Stimulated activated CD4-positive, alpha-beta T cell treated with anti-CD3 and anti-CD28 coated beads, TNF-alpha, amount 100 ng/mL, for 1 hour (primary cell): Measurements from ENCODE around the gene HEPN1.

Experiments
- DNase-seq, 3 donors: peaks; one replicate each; pipeline ENCODE4 v3.0.0-alpha.2; 2020; ENCODE audit warnings: low read depth in 3 of 3, low spot score in 1 of 3

HEPN1 gene

DNA sequence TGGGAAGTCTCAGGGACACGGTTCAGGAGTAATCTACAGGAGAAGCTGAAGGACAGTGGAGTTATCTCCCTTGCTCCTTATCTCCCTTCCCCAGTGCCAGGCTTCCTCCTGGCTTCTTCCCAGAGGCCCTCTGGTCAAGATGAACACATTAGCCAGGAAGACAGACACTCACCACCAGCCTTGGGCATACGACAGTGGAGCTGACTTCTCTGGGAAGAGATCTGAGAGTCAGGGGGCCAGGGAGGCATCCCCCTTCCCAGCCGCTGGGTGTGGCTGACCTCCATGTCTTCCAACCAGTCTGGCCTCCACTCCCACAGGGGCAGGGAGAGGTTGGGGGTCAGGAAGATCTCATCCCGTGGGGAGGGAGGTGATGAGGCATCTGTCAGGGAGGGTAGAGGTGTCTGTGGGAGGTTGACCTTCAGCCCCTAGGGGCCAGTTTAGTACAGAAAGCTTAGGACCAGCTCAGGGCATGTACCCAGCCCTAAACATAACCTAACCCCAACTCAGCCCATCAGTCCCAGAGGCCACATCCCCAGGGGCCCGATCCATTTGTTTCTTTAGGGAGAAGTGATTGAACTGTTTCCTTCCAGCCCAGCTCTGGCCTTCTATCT, 34.1 kb upstream of the HEPN1 start:
- no peak for DNase-seq

DNA sequence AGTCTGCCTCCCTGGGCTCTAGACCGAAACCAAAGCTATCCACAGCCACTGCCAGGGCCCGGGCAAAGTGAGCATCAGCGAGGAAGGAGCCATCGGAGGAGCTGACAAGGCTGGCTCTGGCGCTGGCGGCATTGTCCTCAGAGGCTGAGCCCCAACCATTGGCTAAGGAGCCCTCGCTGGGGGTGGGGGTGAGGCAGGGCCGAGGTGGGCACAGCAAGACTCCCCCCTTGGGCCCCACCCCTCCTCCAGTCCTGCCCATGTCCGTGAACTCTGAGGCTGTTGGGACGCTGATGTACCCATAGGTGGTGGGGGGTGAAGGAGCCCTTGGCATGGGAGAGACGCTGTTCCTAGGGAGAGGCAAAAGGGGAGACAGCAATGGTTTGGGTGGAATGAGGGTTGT, 32.6 kb upstream of the HEPN1 start:
- DNase-seq = no peak

DNA sequence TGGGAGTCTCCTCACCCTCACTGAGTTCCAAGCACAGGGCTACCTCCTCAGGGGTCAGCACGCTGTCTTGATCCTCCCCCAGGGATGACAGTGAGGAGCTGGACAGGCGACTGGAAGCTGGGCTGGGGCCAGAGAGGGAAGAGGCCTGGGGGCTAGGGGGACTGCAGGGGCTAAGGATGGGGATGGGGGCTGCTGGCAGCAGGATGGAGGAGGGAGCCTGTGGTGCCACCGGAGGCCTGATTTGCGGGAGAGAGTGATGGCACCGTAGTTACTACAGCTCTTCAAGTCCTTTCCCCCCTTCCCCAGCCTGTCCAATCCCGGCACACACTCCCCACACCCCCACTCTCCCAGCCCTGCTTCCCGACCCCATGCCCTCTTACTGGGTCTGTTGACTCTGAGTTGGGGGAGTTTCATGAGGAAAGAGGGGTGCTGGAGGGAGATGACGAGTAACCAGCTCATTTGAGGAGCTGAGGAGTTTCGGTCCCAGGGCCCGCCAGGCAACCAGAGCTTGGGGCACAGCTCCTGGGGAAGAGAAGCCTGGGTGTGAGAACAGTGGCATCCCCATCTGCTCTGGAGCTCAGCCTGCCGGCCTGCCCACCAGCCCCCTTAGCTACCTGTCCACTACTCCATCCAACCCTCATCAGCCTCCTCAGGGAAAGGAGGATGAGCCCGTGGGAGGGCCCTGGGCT, 31.9 kb upstream of the HEPN1 start:
- DNase-seq = no peak

DNA sequence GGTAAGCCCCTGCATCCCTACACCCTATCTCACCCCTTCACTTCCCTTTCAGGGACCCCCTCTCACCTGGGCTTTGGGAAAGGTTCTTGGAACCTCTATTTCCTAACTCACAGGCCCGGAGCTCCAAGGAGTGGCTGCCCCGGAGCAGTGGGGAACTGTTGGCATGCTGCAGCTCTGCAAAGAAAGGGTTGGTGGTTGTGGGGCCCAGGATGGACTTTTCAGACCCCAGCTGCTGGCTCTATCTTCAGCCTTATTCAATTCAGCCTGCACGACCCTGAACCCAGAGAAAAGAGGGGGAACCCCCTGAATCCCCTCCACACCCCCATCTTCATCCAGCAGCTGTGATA, 31.4 kb upstream of the HEPN1 start:
- no peak for DNase-seq

DNA sequence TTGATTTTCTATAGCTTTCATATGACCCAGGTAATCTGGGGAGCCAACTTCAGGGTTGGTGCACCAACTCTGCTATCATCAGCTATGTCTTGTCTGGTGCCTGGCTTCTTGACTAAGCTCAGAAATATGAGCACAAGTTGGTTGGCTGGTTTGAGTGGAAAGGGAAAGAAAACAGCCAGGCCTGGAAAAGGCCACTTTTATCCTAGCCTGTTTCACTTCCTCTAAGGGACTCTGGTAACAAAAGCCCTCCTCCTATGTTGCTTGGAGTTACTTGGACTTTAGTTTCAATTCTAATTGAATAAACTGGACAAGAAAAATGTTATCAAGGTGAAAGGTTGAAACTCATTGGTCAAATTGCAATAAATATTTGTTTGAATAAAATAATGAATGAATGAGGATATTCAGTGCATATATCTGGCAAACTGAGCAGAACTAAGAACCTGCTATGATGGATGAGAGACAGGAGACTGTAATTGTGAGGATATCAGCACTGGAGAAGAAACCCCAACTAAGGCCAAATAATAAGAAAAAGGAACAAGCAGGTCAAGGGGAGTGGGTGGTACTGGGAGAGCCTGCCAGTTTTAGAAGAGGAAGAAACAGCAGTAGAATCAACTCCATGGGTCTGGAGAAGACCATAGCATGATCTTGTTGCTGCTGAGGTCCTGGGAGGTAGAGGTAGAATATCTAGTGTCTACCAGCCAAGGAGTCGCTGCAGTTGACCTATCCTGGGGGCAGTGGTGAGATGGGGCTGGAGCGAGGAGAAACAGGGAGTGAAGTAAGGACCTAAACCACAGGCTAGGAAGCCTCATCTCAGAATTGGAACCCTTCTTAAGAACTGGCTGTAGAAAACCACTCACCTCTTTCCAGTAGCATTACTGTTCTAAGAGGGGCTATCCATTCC, 29.6 kb upstream of the HEPN1 start:
- no peak for DNase-seq

DNA sequence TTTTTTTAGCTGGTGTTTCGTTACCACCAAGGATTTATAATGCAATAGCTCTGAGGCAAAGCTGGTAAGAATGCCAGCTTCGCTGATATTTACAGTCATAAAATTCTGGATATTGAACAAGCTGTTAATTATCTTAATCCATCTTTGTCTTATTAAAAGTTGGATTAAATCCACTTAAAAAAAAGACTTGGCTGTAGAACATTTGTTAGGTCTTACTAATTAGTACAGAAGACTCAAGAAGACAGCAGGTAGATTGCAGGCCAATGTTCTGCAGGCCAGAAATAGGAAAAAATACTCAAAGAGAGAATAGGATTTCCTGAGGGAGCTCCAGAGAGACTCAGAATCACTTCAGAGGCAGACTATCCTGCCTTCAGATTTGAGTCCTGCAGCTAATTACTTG, 28.9 kb upstream of the HEPN1 start:
- DNase-seq = no peak

DNA sequence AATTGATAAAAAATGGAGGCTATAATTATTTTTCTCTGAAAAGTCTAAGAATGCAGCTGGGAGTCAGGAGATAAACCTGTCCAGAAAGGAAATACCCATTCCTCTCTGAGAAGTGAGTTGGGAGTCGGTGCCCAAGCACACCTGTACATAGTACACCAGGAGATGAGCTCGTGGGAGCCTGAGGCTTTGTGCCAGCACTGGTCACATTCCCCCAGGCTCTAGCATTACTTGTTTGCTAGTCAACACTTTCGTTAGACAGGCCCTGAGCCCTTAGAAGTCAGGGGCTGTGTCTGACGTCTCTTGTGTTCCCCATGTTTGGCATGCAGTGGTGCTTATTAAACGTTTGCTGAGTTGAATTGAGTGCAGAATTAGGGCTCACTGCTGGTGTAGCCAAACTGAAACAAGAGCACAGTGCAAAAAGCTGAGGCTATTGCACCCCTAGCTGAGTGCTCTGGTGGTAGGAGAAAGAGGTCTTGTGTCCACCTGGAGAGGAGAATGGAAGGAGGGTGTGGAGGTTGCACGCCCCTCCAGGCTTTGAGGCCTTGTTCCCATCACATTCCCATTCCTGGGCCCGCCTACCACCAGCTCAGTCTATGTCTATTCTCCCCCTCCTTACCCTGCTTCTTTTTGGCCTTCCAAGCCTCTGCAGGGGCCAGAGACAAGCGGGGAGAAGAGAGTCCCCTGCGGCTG, 28.2 kb upstream of the HEPN1 start:
- no peak for DNase-seq

DNA sequence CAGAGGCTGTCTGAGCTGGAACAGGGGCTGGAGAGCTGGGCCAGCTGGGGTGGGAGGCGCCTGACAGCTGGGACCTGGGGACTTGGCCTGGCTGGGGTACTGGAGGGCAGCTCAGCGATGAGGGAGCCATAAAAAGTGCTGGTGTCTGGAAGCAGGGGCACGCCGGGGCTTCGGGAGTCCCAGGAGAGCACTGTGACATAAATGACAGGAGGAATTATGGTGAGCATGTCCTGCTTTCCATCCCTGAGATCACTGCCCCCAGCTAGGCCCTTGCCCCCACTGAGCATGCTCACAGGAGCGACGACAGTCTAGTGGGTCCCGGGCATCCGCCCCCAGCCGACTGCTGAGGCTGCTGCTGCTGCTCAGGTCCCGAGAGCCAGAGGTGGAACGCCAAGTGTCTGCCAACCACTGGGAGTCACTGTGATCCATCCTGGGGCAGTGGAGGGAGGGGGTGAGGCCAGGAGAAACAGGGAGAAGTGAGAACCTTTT, 27.6 kb upstream of the HEPN1 start:
- DNase-seq = no peak

DNA sequence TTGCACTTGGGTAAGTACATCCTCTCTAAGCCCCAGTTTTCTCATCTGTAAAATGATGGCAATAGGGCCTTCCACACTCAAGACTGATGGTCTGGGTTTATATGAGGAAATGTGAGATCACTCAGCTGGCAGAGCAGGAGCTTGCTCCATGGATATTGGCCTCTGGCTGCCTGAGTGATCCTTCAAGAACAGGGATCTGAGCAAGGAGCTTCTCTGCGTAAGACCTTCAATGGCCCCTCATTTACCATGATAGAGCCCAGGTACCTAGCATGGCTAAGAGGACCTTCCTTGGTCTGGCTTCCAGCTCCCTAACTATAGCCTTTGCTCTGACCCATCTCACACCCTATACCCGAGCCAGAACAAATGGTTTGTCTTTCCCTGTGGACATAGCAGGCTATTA, 26.9 kb upstream of the HEPN1 start:
- no peak for DNase-seq

DNA sequence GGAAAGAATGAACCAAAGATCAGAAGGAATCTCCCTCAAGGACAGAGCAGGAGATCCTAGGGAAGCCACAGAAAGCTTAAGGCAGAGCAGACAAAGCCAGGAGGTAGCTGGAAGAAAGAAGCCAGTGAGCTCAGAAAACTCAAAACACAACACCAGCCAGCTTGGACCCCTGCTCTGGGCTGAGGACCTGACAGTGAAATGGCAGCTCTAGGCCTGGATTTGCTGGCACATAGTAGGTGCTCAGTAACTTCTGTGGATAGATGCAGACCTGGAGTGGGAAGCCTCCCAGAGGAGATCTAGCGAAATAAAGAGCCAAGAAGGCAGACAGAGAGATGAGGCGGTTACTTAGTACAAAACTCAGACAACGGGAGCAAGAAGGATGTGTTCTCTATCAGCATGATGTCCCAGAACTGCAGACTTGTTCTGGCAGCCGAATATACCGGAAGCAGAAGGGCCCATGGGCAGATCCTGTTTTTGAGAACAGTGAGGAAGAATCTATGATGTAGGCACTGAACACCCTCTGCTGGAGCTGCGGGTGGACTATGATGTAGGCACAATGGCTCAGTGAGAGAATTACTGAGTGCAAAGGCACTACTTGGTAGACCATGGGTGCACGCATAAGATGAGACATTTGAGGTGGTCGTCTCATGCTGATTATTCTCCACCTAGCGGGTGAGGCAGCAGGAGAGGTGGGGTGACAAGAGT, 26.1 kb upstream of the HEPN1 start:
- DNase-seq = no peak

DNA sequence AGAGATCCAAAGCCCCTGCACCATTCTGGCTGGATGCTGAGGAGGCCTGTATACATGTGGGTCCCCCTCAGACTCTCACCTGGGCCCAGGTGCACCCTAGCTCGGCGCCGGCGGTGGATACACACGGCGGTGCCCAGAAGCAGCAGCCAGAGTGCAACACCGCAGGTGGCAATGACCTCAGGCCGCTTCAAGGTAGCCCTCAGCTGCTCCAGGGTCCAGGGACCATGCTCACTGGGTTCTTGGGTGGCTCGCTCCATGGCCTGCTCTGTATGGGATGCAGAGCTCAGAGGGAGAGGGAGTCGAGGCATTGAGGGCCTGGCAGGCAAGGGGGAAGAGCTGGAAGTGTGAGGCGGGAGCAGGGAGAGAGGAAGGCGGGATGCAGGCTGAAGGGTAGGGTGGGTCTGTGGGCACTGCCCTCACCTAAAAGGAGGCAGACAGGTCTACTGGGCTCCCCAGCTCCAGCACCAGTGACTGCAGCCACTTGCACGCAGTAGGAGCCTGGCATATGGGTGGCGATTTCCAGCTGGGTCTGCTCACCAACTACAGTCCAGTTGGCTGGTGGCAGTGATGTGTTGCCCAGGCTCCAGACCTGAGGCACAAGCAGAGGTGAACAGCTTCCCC, 25.2 kb upstream of the HEPN1 start:
- DNase-seq = no peak

DNA sequence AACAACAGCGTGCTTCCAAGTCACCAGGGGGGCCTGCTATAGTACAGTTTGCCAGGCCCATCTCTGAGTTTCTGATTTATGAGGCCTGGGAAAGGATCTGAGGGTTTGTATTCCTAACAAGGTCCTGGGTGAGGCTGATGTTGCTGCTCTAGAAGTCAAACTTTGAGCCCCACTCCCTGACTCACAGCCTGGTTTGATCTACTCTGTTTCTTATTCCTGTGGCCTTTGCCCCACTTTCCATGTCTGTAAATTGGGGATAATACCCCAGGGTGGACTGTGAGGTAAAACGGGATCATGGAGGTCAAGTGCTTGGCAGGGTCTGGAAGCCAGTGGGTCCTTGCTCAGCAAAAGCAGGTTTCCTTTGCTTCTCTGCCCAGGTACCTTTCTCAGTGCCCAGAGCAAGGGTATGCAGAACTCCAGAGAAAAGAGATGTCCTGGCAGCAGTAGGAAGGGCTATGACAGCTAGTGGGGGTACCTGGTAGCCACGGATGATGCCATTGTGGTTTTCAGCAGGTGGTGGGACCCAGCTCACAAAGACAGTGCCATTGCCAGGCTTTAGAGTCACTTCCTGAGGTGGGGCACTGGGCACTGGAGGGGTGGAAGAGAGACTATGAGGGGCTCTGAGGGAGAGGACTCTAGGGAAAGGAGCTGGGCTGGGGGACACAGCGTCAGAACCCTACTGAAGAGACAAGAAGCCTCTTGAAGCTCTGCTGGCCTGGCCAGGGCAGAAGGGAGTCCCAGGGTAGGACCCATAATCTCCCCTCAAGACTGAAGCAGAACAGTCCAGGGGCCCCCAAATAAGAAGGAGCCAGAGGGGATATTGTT, 24.2 kb upstream of the HEPN1 start:
- no peak for DNase-seq

DNA sequence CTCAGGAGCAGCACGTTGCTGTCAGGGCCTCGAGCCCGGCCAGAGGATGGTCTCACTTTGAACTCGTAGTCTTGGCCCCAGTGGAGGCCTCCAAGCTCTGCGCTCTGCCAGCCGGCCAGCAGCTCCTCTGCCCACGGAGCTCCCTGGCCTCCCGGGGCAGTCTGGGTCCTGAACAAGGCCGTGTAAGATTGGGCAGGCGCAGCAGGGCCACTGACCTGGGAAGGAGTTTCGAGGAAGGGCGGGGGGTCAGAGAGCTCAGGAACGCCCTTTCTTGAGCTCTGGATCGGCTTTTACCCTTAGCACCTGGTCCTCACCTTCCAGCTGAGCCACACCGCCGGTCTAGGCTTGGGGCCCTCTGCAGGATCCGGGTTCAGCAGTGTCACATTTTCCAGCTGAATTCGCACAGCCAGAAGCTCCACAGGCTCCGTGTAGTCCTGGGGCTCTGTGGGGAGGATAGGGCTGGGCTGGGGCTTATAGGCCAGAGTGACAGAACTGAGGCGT, 23.5 kb upstream of the HEPN1 start:
- DNase-seq = no peak

DNA sequence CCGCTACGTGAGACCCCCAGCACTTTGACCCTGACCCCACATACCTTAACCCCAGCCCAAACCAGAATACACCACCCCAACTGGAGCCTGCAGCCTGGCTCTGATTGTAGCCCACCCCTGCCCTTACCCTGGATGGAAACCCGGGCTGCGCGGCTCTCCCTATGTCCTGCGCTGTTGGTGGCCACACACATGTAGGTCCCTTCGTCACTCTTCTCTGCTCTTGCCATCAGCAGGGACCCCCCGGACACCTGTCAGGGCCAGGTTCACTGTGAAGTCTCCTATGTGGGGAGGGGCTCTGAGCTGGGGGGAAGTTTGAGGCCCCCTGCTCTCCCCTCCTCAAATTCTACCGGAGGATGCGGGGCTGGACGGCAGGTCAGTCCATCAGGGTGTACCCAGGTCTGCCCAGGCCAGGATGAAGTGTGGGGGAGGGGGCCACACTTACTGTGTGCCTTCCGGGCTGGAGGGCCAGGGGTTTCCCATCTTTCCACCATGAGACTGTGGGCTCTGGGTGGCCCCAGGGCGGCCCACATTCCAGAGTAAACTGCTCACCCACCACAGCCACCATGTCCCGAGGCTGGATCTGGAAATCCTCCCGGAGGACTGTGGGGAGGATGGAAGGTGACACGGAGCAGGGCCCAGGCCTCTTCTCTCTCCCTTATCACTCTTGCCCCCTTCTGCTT, 22.8 kb upstream of the HEPN1 start:
- no peak for DNase-seq

DNA sequence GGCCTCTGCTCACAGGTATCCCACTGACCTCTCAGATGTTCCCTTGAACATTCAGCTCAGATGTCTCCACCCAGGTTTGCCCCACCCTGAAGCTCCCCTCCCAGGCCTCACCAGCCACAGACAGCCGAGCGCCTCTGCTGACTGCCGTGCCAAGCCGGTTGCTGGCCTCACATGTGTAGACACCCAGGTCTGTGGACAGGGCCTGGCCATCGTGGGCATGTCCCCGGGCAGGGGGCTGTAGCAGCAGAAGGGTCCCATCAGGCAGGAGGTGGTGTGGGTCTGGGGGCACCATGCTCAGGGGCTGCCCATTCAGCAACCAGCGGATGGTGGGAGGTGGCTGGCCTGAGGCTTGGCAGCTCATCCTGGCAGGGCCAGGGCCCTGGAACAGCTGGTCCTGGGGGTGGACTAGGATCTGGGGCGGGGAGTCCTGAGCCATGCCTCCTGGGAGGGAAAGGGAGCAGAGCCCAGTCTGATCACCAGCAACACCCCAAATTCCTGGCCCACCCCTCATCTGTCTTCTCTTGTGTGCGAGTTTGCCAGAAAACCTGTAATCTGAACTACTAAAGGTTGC, 22.1 kb upstream of the HEPN1 start:
- no peak for DNase-seq

DNA sequence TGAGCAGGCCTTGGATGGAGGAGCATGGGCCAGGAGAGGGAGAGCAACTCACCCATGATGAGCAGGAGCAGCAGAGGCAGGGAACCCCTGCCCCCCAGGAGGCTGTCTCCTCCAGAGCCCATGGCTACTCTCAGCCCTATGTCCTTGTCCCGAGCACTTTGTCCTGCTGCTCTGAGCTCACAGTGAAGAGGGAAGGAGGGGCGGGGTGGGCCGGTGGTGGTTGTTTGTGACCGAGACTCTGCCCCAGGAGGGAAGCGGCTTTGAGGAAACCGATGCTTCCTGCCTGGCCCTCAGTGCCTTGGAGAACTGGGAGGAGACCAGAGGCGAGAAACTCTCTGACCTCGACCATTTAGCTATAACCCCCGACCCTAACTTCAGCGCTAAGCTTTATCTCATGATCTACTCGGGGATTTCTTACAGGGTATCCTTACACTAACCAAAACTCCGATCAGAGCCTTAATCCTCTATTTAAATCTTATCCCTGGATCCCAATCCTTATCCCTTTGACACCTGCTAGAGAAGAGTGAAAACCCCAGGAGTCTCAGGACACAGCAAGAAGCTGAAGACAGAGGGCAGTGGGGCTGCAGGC, 21.3 kb upstream of the HEPN1 start, which contains the start of gene ROBO4:
TSS of gene ROBO4 (minus strand) at position 192 of the 589 bp plus-strand sequence. CDS start at position 122, 70 bp downstream.
- DNase-seq = no peak

DNA sequence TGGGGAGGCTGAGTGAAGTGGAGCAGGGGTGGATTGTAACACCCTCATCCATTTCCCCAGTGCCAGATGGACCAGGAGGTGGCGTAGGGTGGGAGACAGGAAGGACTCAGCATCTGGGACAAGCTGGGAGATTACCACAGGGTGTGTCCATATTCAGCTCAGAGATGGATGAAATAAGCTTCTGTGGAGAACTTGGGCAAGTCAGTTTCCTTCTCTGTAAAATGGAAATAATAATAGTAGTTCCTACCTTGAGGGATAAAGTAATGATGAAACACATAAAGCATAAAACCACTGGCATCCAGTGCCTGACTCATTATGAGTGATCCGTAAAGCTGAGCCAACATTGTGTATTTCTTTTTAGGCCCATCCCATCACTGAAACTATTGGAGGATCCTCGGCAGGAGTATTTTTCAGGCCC, 20.8 kb upstream of the HEPN1 start:
- DNase-seq = no peak

DNA sequence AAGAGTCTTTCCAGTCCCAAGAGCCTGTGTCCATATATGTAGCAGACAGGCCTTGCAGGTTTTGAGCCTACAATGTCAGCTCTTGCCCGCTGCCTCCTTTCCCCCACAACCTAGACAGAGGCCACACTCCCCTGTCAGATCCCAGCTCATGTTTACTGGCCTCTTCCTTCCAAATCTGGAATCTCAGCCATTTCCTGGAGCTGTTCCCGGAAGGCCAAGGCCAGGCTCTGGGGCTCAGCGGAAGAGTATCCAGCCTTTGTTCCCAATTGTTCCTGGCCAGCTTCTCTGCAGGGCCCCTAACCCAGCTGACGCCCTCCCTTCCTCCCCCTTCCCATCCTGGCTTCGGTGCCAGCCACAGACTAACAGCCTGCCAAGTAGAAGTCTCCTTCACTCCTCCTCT, 20.3 kb upstream of the HEPN1 start:
- no peak for DNase-seq
